H1 (cell line): Measurements from ENCODE around the gene MEIOB. TPM values are rescaled to one million over a fixed set of nuclear protein-coding genes. Genes with fewer than 3 reads are reported as not detected.

Experiments
- CTCF ChIA-PET: fragments of 300-600 bp; sonication (Branson Sonifier 250); formaldehyde crosslinking; loops from one replicate; lab custom pipeline; 2021; ENCODE audit not compliant: partially characterized antibody; lab: Charles Lee
- POLR2A ChIA-PET: fragments of 300-600 bp; sonication (Branson Sonifier 250); formaldehyde crosslinking; loops from one replicate; lab custom pipeline; 2021; ENCODE audit warnings: inconsistent platforms; ENCODE audit not compliant: partially characterized antibody; lab: Charles Lee
- DNase-seq, 2 experiments: peaks; one replicate each; pipeline versions ENCODE4 v3.0.0 to v3.0.0-alpha.2; 2010 to 2022; ENCODE audit warnings: low spot score in 2 of 2, low read depth in 1 of 2, mixed read lengths in 1 of 2
- FAIRE-seq: peaks from 2 replicates; lab custom pipeline; 2011; peaks lifted over from hg19 to GRCh38; lab: Jason Lieb, UNC
- H2AFZ ChIP-seq: 2 replicates; pipeline ENCODE4 v1.8.1; 2012; ENCODE audit warnings: low read length, inconsistent platforms
- H2AK5ac ChIP-seq: 2 replicates; pipeline ENCODE4 v1.6.1; 2013; ENCODE audit warnings: low read depth, low read length
- H2BK120ac ChIP-seq: replicated peaks from 2 replicates; pipeline ENCODE3; 2013; ENCODE audit warnings: low read depth, low read length, inconsistent platforms
- H2BK12ac ChIP-seq: 2 replicates; pipeline ENCODE4 v1.6.1; 2013; ENCODE audit warnings: low read depth, low read length
- H2BK15ac ChIP-seq: 2 replicates; pipeline ENCODE4 v1.6.1; 2013; ENCODE audit warnings: low read length
- H2BK20ac ChIP-seq: 2 replicates; pipeline ENCODE4 v1.6.1; 2013; ENCODE audit warnings: low read length
- H2BK5ac ChIP-seq: 2 replicates; pipeline ENCODE4 v1.6.1; 2013; ENCODE audit warnings: low read depth, low read length
- H3K14ac ChIP-seq: 2 replicates; pipeline ENCODE4 v1.6.1; 2013; ENCODE audit warnings: inconsistent platforms; ENCODE audit not compliant: insufficient read length
- H3K18ac ChIP-seq: 2 replicates; pipeline ENCODE4 v1.6.1; 2013; ENCODE audit warnings: low read length; ENCODE audit errors: extremely low read depth
- H3K23ac ChIP-seq: 2 replicates; pipeline ENCODE4 v1.6.1; 2013; ENCODE audit warnings: inconsistent platforms; ENCODE audit not compliant: insufficient read length
- H3K23me2 ChIP-seq: 2 replicates; pipeline ENCODE4 v1.6.1; 2013; ENCODE audit warnings: low read depth, low read length
- H3K27ac ChIP-seq: 2 replicates; pipeline ENCODE4 v1.6.1; 2011; ENCODE audit warnings: low read depth, low read length, inconsistent platforms
- H3K27me3 ChIP-seq, 4 experiments: replicated peaks in 1 of 4; 1 replicate in 1 of 4; 2 replicates in 3 of 4; pipeline versions ENCODE4 v1.6.1 to v1.8.1; 2011 to 2013; ENCODE audit warnings: low read length in 3 of 4, mild to moderate bottlenecking in 3 of 4, inconsistent platforms in 2 of 4, mixed read lengths in 2 of 4, moderate library complexity in 1 of 4; ENCODE audit not compliant: control insufficient read depth in 3 of 4, insufficient read depth in 3 of 4; ENCODE audit errors: extremely low read depth in 1 of 4
- H3K36me3 ChIP-seq, 4 experiments: 2 replicates each; pipeline versions ENCODE4 v1.6.1 to v1.8.1; 2011 to 2013; ENCODE audit warnings: mild to moderate bottlenecking in 4 of 4, low read length in 3 of 4, moderate library complexity in 2 of 4, control low read depth in 1 of 4, inconsistent platforms in 1 of 4; ENCODE audit not compliant: insufficient read depth in 4 of 4, control insufficient read depth in 2 of 4
- H3K4ac ChIP-seq: replicated peaks from 2 replicates; pipeline ENCODE3; 2013; ENCODE audit warnings: low read length, low read depth, mixed read lengths, inconsistent platforms; ENCODE audit not compliant: insufficient read length
- H3K4me1 ChIP-seq, 4 experiments: replicated peaks in 1 of 4; 1 replicate in 1 of 4; 2 replicates in 3 of 4; pipeline versions ENCODE4 v1.6.1 to v1.8.1; 2011 to 2013; ENCODE audit warnings: low read length in 3 of 4, inconsistent platforms in 2 of 4, mixed read lengths in 1 of 4; ENCODE audit not compliant: insufficient read depth in 4 of 4, control insufficient read depth in 3 of 4
- H3K4me2 ChIP-seq, 2 experiments: 2 replicates each; pipeline versions ENCODE4 v1.6.1 to v1.8.1; 2011 to 2013; ENCODE audit warnings: low read depth in 2 of 2, low read length in 2 of 2, control low read depth in 1 of 2, inconsistent platforms in 1 of 2, mild to moderate bottlenecking in 1 of 2; ENCODE audit not compliant: insufficient read depth in 1 of 2
- H3K4me3 ChIP-seq, 4 experiments: fragments of 200-600, 300-600 bp in 1 of 4; sonication (generic), shearing (Covaris generic), sonication (Bioruptor Twin) in 1 of 4; 2 replicates each; pipeline versions ENCODE4 v1.5.1 to v1.8.1; 2011 to 2016; ENCODE audit warnings: low read length in 4 of 4, low read depth in 3 of 4, control low read depth in 2 of 4, inconsistent platforms in 2 of 4, mild to moderate bottlenecking in 2 of 4, mixed read lengths in 1 of 4, moderate library complexity in 1 of 4; ENCODE audit not compliant: insufficient read depth in 2 of 4; ENCODE audit errors: extremely low read depth in 1 of 4
- H3K56ac ChIP-seq: replicated peaks from 2 replicates; pipeline ENCODE3; 2013; ENCODE audit warnings: low read depth, mild to moderate bottlenecking, mixed read lengths, low read length, inconsistent platforms; ENCODE audit not compliant: insufficient read length
- H3K79me1 ChIP-seq: 2 replicates; pipeline ENCODE4 v1.6.1; 2013; ENCODE audit warnings: low read depth, low read length, control low read depth
- H3K79me2 ChIP-seq, 2 experiments: 2 replicates each; pipeline versions ENCODE4 v1.6.1 to v1.8.1; 2012 to 2013; ENCODE audit warnings: low read length in 2 of 2, mild to moderate bottlenecking in 2 of 2, inconsistent platforms in 1 of 2; ENCODE audit not compliant: insufficient read depth in 2 of 2, control insufficient read depth in 1 of 2
- H3K9ac ChIP-seq, 4 experiments: replicated peaks in 1 of 4; 1 replicate in 1 of 4; 2 replicates in 3 of 4; pipeline versions ENCODE4 v1.6.1 to v1.8.1; 2011 to 2013; ENCODE audit warnings: low read depth in 3 of 4, low read length in 3 of 4, control low read depth in 2 of 4, mild to moderate bottlenecking in 2 of 4, moderate library complexity in 2 of 4, inconsistent platforms in 1 of 4; ENCODE audit errors: extremely low read depth in 1 of 4
- H3K9me3 ChIP-seq, 2 experiments: 2 replicates each; pipeline versions ENCODE4 v1.6.1 to v1.8.1; 2012 to 2013; ENCODE audit warnings: mild to moderate bottlenecking in 2 of 2, moderate library complexity in 2 of 2, control low read depth in 1 of 2, inconsistent platforms in 1 of 2, low read depth in 1 of 2, low read length in 1 of 2, mixed read lengths in 1 of 2; ENCODE audit not compliant: insufficient read depth in 2 of 2
- H4K20me1 ChIP-seq, 2 experiments: replicated peaks in 1 of 2; 2 replicates each; pipeline versions ENCODE3 to v1.8.1; 2011 to 2013; ENCODE audit warnings: inconsistent platforms in 2 of 2, low read length in 2 of 2, mild to moderate bottlenecking in 1 of 2; ENCODE audit not compliant: insufficient read depth in 2 of 2, control insufficient read depth in 1 of 2
- H4K5ac ChIP-seq: 2 replicates; pipeline ENCODE4 v1.6.1; 2013; ENCODE audit warnings: low read length, low read depth, mixed read lengths, inconsistent platforms; ENCODE audit not compliant: insufficient read length
- H4K8ac ChIP-seq: 2 replicates; pipeline ENCODE4 v1.8.0; 2013; ENCODE audit warnings: mild to moderate bottlenecking, moderate library complexity, low read length, inconsistent platforms; ENCODE audit not compliant: insufficient read depth; ENCODE audit errors: extremely low read depth
- H4K91ac ChIP-seq: replicated peaks from 2 replicates; pipeline ENCODE3; 2013; ENCODE audit warnings: low read length, mixed read lengths, inconsistent platforms; ENCODE audit not compliant: insufficient read length
- BCL11A ChIP-seq, 2 experiments: IDR thresholded peaks; one replicate each; pipeline ENCODE4 v1.6.1; 2011; ENCODE audit warnings: low read depth in 2 of 2, low read length in 2 of 2, mild to moderate bottlenecking in 2 of 2
- E2F6 ChIP-seq: IDR thresholded peaks from 2 replicates; pipeline ENCODE4 v1.6.1; 2012; ENCODE audit warnings: inconsistent platforms
- HDAC2 ChIP-seq, 2 experiments: fragments of 300-600 bp in 1 of 2; sonication (generic) in 1 of 2; IDR thresholded peaks; 2 replicates each; pipeline ENCODE4 v1.6.1; 2011 to 2012; ENCODE audit warnings: low read depth in 2 of 2, low read length in 2 of 2, mild to moderate bottlenecking in 2 of 2, moderate library complexity in 2 of 2, borderline replicate concordance in 1 of 2, inconsistent platforms in 1 of 2
- JUN ChIP-seq: IDR thresholded peaks from 2 replicates; pipeline ENCODE4 v1.6.1; 2011; ENCODE audit warnings: low read depth, mild to moderate bottlenecking, improper control_type of control experiment, low read length
- RNF2 ChIP-seq: fragments of 200-900, 300-1000 bp; sonication (generic); IDR thresholded peaks from 2 replicates; pipeline ENCODE4 v1.7.1; 2016; ENCODE audit warnings: borderline replicate concordance, low read depth, mild to moderate bottlenecking, antibody characterized with exemption, low read length; ENCODE audit not compliant: poor library complexity, severe bottlenecking; ENCODE audit errors: missing control alignments
- SIN3A ChIP-seq, 2 experiments: IDR thresholded peaks in 1 of 2; conservative IDR thresholded peaks in 1 of 2; 2 replicates each; pipeline ENCODE4 v1.6.1; 2011 to 2012; ENCODE audit warnings: low read length in 2 of 2, improper control_type of control experiment in 1 of 2, low read depth in 1 of 2, mild to moderate bottlenecking in 1 of 2
- TCF12 ChIP-seq: IDR thresholded peaks from 2 replicates; pipeline ENCODE4 v1.6.1; 2011; ENCODE audit warnings: low read depth, mild to moderate bottlenecking, low read length
- YY1 ChIP-seq: IDR thresholded peaks from 2 replicates; pipeline ENCODE4 v1.6.1; 2011; ENCODE audit warnings: low read depth, mild to moderate bottlenecking, low read length
- WGBS, 2 experiments: shearing (Covaris generic) in 1 of 2; methylation state at CpG; one replicate each; pipeline versions ENCODE4 v1.1.6 to v1.1.7; 2013 to 2015; ENCODE audit warnings: low lambda C conversion rate in 2 of 2, mixed read lengths in 2 of 2, inconsistent platforms in 1 of 2, low coverage in 1 of 2, missing lambda C conversion rate in 1 of 2; ENCODE audit not compliant: insufficient replicate concordance in 2 of 2, insufficient coverage in 1 of 2, insufficient read length in 1 of 2; ENCODE audit errors: extremely low coverage in 1 of 2, missing lambda C conversion rate in 1 of 2; 5-methylcytosine and 5-hydroxymethylcytosine counted together
- polyA plus RNA-seq, 7 experiments: library from polyadenylated mRNA; depleted of rRNA in 3 of 7; stranded (reverse) in 5 of 7; unstranded in 2 of 7; fragments of >200 nt in 5 of 7; fragments of 200-250 nt in 2 of 7; gene quantifications; 1 replicate in 5 of 7; 2 replicates in 1 of 7; 4 replicates in 1 of 7; pipeline versions ENCODE4 v1.2.1 to v1.2.3, GENCODE V29; 2011 to 2013; ENCODE audit warnings: missing spikeins in 2 of 7, mixed read lengths in 2 of 7
- total RNA-seq: library from RNA; stranded (reverse); fragmentation: NEBNext Ultra II Directional; extraction: Animal tissue kit (Norgen Biotek cat#: 25700); gene quantifications from 2 replicates; pipeline ENCODE4 v1.2.1, GENCODE V29; 2021

Gene MEIOB
- total and polyA plus RNA-seq, 2 of the 8 experiments (the other 6 are each of a cell fraction or from before 2014, with no cell fraction given) = 0.63 to 1.1 TPM

GRCh38 chr16:1846416-1846815 lies 25.5 kb downstream of the MEIOB start:
- Histone ChIP-seq H3K9me3 (no peaks in the 10 kb centered on the region), H3K4me1 (no peaks in the 10 kb centered on the region), H2BK5ac (no peak overlapping the region), H4K20me1 (no peaks in the 10 kb centered on the region), H3K14ac (no peak overlapping the region), H3K79me2 (no peaks in the 10 kb centered on the region), H3K9ac (no peak overlapping the region), H3K56ac (no peak overlapping the region), H2BK15ac (no peak overlapping the region), H2AFZ (no peak overlapping the region), H3K4me3 (no peak overlapping the region), H2BK120ac (no peak overlapping the region), H4K91ac (no peak overlapping the region), H2BK20ac (no peak overlapping the region), H3K23me2 (no peaks in the 10 kb centered on the region), H3K36me3 (no peaks in the 10 kb centered on the region), H3K27me3 (no peaks in the 10 kb centered on the region; a peak in 3 of 7 replicates), H3K27ac (no peak overlapping the region), H3K4ac (no peak overlapping the region), H2BK12ac (no peak overlapping the region), H3K18ac (no peak overlapping the region), H4K8ac (no peak overlapping the region), H3K23ac (no peak overlapping the region), H4K5ac (no peak overlapping the region), H3K4me2 (no peak overlapping the region), H2AK5ac (no peak overlapping the region), H3K79me1 (no peaks in the 10 kb centered on the region)
- DNase-seq (no peak), FAIRE-seq (no peak)
- POLR2A ChIA-PET = interaction anchor here (1.2 to 1.6 kb wide), 3 partner anchors 8 to 118 kb away, joined by 3 to 4 read pairs (median 4); partner anchors contain the start of gene RPS2
- CTCF ChIA-PET = interaction anchor here (1.7 kb wide), 1 partner anchor 18 kb away, joined by 3 read pairs; no protein-coding TSS in a partner anchor
- WGBS, 2 experiments = 86% methylated on average over 1 of the region's 1 CpG; no CpG with 5 or more reads in 1 of the 2 experiments
- no peak for TF ChIP-seq BCL11A (IDR thresholded peaks at IDR 0.05; ENCODE audit: low read depth in 2 of 2, low read length in 2 of 2)
- TF ChIP-seq E2F6 = no peak
- TF ChIP-seq YY1 = no peak
- TF ChIP-seq RNF2 = no peak
- no peak for TF ChIP-seq HDAC2 (IDR thresholded peaks at IDR 0.05; ENCODE audit: borderline replicate concordance in 1 of 2, low read depth in 2 of 2, low read length in 2 of 2)
- no peak for TF ChIP-seq TCF12
- no peak for TF ChIP-seq JUN
- TF ChIP-seq SIN3A (conservative IDR thresholded peaks at IDR 0.05 in 1 of 2, IDR thresholded peaks at IDR 0.05 in 1 of 2; ENCODE audit: low read depth in 1 of 2, low read length in 2 of 2) = no peak
